GM21390 (cell line): ENCODE results near the gene CILP.
"Not testable (repeated sequence)": the region's sequence is repeated elsewhere in the genome, so short reads cannot be mapped to it uniquely, and the experiment has no call there.

ENCODE experiments used
- ATAC-seq: cut with Tn5 transposase; IDR thresholded peaks from one replicate; pipeline ENCODE4 v1.9.1; 2021; ENCODE audit not compliant: unreplicated experiment

The CILP gene

GRCh38 chr15:65210770-65211481 is at the start of gene CILP:
CILP (minus strand) TSS chr15:65211473; CDS start chr15:65209755, 1,718 bp downstream.
- no peak for ATAC-seq

- no peak for ATAC-seq
Observed at GRCh38 chr15:65260968-65261367, 49.7 kb upstream of the CILP start.

- ATAC-seq, result no peak
Observed at GRCh38 chr15:65259367-65259797, 48.1 kb upstream of the CILP start.

GRCh38 chr15:65258375-65259262 is 47.3 kb upstream of the CILP start:
- ATAC-seq, result no peak

GRCh38 chr15:65255486-65256140 is 44.3 kb upstream of the CILP start:
- no peak for ATAC-seq

- no peak for ATAC-seq
Observed at GRCh38 chr15:65254758-65255157, 43.5 kb upstream of the CILP start.

GRCh38 chr15:65254356-65254755 is 43.1 kb upstream of the CILP start:
- no peak for ATAC-seq

GRCh38 chr15:65249641-65250040 is 38.4 kb upstream of the CILP start:
- no peak for ATAC-seq

GRCh38 chr15:65248511-65249255 is 37.4 kb upstream of the CILP start:
- ATAC-seq, result no peak

- ATAC-seq, result no peak
Observed at GRCh38 chr15:65246939-65247338, 35.7 kb upstream of the CILP start.

GRCh38 chr15:65246026-65246714 is 34.9 kb upstream of the CILP start:
- no peak for ATAC-seq

- ATAC-seq, result no peak
Observed at GRCh38 chr15:65245096-65245856, 34.0 kb upstream of the CILP start.

- no peak for ATAC-seq
Observed at GRCh38 chr15:65244638-65245037, 33.4 kb upstream of the CILP start.

- ATAC-seq, result not testable (repeated sequence)
Observed at GRCh38 chr15:65236443-65236842, 25.2 kb upstream of the CILP start.

GRCh38 chr15:65233696-65234095 is 22.4 kb upstream of the CILP start:
- no peak for ATAC-seq

GRCh38 chr15:65232520-65232919 is 21.2 kb upstream of the CILP start:
- ATAC-seq, result no peak

- no peak for ATAC-seq
Observed at GRCh38 chr15:65231306-65231705, 20.0 kb upstream of the CILP start.

GRCh38 chr15:65226901-65227300 is 15.6 kb upstream of the CILP start:
- ATAC-seq, result not testable (repeated sequence)

- ATAC-seq, result no peak
Observed at GRCh38 chr15:65226221-65226620, 14.9 kb upstream of the CILP start.

- ATAC-seq, result no peak
Observed at GRCh38 chr15:65223996-65224395, 12.7 kb upstream of the CILP start.
